ENCODE data around the gene NCF1.
"Not testable (repeated sequence)": the region's sequence is repeated elsewhere in the genome, so short reads cannot be mapped to it uniquely, and the experiment has no call there.

Gene NCF1

DNA sequence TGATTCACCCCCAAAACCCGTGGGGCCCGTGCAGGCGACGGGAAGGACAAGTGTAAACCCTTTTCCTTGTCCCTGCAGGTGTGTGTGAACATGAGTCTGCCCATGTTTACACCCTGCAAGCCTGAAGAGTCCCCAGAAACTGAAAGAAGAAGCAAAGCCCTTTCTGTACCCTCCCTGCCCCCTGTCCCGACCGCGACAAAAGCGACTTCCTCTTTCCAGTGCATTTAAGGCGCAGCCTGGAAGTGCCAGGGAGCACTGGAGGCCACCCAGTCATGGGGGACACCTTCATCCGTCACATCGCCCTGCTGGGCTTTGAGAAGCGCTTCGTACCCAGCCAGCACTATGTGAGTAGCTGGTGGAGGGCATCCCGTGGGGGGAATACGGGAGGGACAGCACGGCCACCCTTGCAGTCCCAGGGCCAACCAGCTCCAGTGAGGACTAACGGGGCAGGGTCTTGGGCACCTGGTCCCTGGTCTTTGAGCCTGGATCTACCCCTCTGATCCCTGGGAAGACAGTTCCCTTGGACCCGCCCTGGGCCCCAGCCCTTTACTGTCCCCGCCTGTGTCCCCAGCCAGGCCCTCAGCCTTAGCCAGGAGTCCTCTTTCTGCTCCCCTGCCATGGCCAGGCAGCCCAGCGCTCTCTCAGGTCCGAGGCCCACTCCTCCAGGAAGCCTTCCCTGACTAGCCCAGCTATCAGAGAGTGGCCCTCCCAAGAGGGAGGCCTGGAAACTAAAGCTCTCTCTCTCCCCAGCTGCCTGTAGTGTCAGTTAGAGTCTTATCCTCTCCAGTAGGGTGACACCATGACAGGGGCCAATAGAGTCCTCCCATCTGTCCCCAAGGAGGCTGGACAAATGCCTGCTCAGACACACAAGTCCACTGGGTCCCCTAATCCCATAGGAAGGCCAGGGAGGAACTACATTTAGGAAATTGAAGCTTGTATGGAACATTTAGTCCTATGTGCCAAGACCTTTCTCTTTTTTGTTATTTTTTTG, at the start of gene NCF1:
TSS of gene NCF1 (plus strand) at position 252 of the 991 bp plus-strand sequence. CDS start at position 273, 21 bp downstream.
- not testable (repeated sequence) for DNase-seq

DNA sequence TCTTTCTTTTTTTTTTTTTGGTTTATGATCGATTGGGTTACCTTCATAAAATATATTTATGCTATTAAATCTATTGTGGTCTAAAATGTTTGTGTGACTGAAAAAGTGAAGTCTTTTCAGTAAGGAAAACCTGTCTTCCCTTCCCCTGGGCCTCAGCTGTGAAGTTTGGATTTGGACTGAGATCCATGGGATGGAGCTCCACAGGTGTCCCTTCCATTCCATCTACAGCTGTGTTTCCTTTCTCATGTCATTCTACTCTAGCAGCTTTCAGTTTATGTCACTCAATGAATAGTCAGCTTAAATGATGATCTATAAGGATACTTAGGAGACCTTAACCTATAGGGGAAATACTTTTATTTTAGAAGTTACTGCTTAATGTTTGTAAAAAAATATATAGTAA, 48.0 kb upstream of the NCF1 start:
- DNase-seq = no peak

DNA sequence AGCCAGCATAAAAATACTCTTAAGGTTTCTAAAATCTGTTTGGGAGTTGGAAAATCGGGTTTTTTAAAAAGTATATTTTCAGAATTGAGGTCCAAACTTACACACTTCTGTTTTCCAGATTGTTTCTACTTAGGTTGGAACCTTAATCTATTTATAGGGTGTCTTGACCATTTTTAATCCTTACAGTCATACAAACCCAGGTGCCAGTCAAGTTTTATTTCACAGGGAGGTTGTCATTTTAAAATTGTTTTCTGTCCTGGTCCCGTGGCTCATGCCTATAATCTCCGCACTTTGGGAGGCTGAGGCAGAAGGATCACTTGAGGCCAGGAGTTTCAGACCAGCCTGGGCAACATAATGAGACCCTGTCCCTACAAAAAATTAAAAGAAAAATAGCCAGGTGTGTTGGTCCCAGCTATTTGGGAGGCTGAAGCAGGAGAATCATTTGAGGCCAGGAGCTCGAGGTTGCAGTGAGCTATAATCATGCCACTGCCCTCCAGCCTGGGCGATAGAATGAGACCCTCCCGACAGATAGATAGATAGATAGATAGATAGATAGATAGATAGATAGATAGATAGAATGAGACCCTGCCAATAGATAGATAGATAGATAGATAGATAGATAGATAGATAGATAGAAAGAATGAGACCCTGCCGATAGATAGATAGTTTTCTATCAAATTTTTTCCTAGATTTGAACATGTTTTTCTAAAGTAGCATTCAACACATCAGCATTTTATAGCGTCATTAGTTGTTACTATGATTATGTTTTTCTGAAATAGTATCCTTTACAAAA, 47.3 kb upstream of the NCF1 start:
- DNase-seq = no peak

DNA sequence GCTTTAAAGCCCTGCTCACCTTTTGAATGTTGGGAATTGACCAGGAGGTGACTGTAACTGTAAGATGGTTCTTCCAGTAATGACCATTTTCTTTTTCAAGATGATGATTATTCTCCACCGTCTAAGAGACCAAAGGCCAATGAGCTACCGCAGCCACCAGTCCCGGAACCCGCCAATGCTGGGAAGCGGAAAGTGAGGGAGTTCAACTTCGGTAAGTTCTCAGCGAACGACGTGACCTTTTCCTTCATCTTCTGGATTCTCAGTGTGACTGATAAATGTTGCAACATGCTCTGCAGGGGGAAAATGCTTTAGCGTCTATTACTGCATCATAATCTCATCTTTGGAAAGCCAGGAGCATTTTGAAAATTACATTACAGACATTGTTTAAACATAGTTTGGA, 45.1 kb upstream of the NCF1 start:
- not testable (repeated sequence) for DNase-seq

DNA sequence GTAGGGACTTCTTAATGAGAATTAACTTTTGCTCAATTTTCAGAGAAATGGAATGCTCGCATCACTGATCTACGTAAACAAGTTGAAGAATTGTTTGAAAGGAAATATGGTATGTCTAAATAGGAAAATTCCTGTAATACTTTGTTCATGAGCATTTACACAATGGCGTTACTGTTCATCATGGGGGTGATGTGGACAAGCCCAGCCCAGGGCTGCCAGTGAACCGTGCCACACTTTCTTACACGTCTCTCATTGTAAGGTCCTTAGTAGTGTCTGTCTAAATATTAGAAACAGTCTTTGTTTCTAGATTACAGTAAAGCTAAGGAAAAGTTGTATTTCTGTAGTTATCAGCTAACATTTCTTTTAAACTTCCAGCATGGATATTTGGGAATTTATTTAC, 43.6 kb upstream of the NCF1 start:
- DNase-seq = not testable (repeated sequence)

DNA sequence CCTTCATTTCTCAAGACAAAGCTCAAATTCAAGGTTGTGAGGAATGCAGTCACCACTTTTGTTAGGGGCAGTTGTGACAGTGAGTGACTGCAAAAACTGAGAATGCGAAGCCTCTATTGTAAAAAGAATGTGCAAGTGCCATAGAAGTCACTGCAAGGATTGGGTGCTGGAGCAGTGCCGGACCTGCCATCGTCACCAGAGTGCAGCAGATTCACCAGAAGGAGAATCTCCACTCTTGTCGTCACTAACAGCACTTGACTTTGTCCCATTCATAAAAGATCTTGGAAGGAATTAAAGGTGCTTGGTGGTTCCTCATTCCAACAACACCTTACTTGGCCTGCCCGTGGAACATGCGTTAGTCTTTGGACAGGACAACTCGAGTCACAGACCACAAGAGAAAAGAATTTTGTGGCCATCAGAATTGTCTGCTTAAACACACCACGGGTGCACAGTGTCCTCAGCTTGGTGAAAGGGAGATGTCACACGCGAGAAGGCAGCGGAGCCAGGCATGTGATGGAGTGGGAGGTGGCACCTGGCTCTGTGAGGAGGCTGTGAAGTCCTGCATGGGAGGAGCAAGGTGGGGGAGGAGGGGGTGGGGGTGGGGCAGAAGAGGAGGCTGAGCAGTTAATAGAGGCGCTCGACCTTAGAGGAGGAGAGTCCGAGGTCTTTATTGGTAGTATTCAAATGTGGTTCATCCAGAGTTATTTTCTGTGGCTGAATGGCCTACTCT, 33.7 kb upstream of the NCF1 start:
- DNase-seq = not testable (repeated sequence)

DNA sequence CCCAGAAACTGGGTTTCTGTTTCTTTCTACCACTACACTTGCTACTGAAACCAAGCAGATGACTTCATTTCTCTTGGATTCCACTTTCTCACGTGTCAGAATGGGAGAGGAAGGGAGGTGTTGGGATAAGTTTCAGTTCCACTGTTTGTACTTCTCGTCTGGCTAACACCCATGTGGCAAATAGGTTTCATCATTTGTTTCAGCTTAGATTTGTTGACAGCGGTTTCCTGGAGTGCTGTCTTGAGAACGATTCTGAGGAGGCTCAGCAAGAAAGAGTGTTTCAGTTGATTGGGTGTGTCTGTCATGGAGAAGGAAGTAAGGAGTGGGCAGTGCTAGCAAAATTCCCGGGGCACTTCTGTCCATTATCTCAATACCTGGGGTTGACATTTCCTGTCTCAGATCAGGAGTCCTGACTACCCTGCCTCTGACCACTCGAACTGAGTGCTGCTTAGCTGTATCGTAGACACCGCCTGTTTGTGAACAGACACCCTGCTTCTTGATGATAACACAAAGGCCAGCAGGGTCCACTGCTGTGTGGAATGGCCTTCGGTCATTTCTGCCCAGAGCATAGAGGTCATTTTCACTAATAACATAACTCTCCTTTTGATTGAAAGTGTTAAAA, 29.8 kb upstream of the NCF1 start:
- DNase-seq = not testable (repeated sequence)

DNA sequence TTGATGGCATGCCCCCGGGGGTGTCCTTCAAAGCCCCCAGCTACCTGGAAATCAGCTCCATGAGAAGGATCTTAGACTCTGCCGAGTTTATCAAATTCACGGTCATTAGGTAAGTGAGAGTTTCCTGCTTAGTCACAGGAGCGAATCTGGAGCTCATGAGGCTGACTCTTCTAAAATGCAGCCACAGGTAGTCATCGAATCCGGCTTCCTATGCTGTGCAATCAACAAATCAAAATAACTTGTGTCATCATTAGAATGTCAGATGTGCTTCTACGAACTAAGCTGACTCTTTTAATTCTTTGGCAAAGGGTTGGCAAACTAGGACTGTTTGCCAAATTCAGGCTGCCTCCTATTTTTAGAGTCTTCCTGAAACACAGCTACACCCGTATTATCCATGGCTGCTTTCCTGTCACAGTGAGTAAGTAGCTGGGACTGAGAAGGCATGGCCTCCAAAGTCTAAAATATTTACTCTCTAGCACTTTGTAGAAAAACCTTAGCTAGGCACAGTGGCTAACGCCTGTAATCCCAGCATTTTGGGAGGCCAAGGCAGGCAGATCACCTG, 19.8 kb upstream of the NCF1 start:
- not testable (repeated sequence) for DNase-seq

DNA sequence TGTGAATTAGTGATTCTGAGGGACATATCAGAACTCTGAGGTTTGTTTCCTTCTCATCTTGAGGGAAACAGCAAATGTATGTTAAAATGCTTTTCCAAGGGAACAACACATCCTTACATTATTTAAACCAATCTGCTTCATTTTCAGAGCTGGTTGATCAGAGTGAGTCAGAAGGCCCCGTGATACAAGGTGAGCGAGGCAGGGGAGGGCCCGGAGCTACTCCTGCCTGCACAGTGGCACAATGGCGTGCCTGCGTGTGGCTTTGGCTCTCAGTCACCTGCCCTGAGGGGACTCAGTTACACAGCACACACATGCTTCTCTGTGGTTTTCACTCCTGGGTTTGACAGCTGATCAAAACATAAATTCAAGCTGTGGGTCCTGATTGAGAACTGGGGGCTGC, 17.1 kb upstream of the NCF1 start:
- DNase-seq = not testable (repeated sequence)

DNA sequence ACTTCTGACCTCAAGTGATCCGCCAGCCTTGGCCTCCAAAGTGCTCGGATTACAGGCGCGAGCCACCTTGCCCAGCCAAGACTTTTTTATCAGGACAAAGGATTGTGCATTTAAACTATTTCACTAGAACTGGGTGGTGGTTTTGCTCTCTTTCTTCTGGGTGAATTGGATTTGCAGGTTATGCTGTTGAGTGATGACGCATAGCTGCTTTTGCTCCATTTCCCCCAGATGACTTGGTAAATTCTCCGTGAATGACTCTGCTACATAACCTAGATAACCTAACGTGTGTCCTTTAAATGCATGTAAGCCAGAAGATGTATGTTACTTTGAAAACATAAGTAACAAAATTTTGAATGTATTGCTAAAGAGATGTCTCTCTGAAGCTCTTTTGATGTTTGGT, 15.5 kb upstream of the NCF1 start:
- DNase-seq = not testable (repeated sequence)

DNA sequence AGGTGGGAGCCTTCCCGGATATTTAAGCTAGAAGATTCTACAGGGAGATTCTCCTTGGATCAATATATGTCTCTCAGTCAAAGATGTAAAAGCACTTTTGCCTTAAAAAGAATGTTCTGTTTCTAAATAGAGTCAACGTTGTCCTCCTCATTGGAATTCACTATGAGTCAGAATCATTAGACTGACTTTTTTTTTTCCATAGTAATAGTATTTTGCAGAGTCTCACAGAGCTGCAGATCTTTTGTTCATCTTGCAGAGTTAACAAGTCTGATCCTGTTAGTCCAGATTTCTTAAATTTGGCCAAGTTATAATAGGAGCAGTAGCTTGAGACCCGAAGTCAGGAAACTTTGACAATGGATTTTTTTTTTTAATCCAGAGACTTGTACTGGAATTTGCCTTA, 14.8 kb upstream of the NCF1 start:
- not testable (repeated sequence) for DNase-seq

DNA sequence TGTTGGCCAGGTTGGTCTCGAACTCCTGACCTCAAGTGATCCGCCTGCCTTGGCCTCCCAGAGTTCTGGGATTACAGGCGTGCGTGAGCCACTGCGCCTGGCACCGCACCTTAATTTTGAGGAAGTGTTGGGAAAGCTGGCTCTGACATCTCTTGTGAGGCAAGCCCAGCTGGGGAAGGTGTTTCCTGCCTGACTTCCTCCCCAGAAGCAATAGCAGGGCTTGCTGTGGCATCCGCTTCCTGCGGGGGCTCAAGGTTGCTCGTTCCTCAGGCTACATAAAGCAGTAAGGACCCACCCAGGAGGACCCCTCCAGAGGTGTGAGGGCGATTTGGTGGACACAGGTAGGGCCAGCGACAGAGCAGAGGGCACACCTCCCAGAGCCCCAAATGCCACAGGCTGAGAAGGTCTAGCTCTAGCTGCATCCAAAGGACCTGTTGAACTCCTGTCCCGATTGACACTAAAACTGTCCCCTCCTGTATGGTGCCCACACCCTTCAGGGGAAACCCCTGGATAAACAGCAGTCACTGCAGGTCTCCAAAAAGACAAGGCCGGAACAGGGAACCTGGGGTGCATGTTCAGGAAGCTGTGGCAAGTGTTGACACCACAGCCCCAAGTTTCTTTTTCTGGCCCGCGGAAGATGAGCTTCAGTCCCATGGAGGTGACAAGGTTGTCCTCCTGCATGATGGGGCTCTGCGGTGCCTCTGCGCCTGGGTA, 8.4 kb upstream of the NCF1 start:
- DNase-seq = not testable (repeated sequence)

DNA sequence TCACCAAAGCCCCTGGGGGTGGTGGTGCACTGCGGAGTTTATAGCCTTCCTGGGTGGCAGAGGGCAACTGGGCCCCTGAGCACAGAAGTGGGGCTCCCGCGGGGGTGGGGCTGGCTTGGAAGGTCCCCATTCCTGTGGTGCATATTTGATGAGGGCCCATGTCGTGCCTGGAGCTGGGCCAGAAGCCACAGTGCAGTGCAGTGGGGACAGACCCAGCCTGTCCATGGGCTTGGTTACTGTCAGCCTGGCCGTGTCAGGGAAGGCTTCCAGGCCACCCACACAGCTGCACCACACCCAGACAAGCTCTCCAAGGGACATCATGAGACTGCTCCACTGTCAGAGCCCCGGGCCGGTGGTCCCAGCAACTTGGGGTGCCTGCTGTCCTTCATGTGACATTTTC, 7.3 kb upstream of the NCF1 start:
- not testable (repeated sequence) for DNase-seq

DNA sequence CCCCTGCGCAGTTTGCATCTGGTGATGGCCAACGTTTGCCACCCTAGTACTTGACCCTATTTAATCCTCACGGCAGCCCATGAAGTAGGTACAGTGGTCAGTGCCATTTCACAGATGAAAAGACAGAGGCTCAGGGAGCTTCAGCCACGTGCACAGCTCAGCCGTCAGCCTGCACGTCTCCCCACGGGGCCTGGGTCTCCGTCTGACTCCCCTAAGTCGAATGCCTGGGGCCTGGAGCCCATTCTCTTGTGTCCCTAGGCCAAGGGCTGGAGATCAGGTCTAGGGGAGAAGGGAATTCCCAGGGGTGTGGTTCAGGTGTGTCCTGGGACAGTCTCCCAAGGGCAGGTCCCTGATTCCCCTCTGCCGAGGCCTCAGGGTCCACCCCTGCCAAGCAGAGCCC, 6.8 kb upstream of the NCF1 start:
- DNase-seq = peak; percentile 54

DNA sequence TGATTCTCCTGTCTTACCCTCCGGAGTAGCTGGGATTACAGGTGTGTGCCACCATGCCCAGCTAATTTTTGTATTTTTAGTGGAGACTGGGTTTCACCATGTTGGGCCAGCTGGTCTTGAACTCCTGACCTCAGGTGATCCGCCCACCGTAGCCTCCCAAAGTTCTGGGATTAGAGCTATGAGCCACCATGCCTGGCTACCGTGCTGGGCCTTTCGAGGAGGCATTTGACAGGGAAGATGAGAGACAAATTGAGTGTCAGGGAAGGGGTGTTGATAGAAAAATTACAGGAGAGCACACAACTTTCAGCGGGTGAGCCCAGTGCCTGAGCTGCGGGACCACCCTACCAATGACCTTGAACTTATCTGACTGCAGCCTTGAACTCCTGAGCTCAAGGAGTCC, 3.7 kb upstream of the NCF1 start:
- peak; percentile 41 for DNase-seq

DNA sequence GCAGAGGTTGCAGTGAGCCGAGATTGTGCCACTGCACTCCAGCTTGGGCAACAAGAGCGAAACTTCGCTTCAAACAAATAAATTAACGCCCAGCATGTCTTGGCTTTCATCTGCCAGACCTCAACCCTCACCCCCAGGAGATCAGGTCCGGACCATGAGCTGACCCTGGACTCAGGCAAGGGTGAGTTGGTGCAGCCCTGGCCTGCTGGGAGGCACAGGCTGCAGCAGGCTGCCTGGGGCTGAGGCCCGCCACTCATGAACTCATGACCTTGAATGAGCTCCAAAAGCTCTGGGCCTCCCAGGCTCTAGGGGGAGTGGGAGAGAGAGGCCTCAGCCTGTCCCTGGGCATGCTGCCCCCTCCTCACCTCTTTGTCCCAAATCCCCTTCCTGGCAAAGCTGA, 1.7 kb upstream of the NCF1 start:
- DNase-seq = not testable (repeated sequence)

DNA sequence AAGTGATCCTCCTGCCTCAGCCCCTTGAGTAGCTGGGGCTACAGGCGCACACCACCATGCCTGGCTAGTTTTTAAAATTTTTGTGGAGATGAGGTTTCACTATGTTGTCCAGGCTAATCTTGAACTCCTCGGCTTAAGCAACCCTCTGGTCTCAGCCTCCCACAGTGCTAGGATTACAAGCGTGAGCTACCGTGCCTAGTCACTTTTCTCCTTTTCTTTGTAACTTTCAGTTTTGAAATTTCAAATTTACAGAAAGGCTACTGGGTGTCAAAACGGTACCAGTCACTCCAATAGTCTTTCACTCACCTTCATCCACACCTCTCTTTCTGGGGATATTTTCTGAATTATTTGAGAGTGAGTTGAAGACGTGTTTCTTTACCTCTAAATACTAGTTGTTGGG, 1.3 kb downstream of the NCF1 start:
- DNase-seq = not testable (repeated sequence)

DNA sequence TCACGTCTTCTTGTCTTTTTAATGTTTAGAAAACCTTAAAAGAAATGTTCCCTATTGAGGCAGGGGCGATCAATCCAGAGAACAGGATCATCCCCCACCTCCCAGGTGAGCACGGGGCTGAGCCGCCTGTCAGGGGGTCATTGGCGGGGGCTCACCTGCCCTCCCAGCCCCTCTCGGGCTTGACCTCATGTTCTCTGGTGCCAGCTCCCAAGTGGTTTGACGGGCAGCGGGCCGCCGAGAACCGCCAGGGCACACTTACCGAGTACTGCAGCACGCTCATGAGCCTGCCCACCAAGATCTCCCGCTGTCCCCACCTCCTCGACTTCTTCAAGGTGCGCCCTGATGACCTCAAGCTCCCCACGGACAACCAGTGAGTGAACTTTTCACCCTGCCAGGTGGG, 5.2 kb downstream of the NCF1 start:
- DNase-seq = not testable (repeated sequence)

DNA sequence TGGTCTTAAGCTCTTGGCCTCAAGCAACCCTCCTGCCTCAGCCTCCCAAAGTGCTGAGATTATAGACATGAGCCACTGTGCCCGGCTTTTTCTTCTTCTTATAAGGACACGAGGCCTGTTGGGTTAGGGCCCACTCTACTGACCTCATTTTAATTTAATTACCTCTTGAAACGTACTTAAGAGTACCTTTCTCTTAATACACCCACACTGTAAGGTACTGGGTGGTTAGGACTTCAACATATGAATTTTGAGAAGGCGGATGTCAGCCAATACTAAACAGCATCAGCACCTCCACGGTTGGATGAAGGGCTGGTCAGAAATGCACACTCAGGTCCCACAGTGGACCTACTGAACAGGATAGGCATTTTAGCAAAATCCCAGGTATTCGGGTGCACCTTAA, 7.9 kb downstream of the NCF1 start:
- DNase-seq = not testable (repeated sequence)

DNA sequence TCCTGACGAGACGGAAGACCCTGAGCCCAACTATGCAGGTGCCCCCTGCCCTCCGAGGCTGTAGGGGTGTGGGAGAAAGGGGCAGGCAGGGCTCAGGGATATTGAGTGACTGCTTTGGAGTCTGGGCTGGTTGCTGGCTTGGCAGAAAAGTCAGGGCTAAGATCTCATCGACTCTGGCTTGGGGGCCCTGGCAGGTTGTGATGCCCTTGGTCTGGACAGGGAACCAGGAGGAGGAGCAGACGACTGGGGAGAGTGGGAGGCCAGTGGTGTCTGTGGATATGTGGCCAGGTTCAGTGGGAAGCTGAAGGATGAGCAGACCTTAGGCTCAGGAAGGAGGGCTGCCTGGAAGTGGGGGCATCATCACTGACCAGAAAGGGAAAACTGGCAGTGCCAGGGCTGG, 9.8 kb downstream of the NCF1 start:
- DNase-seq = not testable (repeated sequence)

DNA sequence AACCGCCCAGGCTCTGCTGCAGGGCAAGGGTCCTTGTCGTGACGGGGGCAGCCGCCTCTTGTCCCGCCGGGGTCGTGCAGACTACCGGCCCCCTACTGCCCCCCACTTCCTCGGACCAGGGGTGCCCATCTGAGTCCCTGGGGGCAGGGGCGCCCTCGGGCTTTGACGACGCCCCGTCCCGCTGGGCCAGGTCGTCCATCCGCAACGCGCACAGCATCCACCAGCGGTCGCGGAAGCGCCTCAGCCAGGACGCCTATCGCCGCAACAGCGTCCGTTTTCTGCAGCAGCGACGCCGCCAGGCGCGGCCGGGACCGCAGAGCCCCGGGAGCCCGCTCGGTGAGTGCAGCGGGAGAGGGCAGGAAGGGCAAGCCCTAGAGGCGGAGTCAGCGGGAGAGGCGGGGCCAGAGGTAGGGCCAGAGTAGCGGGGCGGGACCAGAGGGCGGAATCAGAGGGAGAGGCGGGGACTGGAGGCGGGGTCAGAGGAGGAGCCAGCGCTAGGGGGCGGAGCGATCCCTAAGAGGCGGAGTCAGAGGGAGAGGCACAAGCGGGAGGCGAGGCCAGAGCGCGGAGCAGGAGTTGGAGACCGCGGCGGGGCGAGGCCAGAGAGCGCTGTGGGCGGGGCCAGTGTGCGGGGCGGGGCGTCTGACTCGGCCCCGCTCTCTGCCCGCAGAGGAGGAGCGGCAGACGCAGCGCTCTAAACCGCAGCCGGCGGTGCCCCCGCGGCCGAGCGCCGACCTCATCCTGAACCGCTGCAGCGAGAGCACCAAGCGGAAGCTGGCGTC, 14.7 kb downstream of the NCF1 start:
- peak; percentile 100 for DNase-seq

Data from activated CD8-positive, alpha-beta memory T cell treated with anti-CD3 and anti-CD28 coated beads for 24 hours (primary cell).